Left hindlimb (tissue), 1 donor: Measurements from ENCODE around the gene MRTO4.
"Not testable (repeated sequence)": the region's sequence is repeated elsewhere in the genome, so short reads cannot be mapped to it uniquely, and the experiment has no call there.

ENCODE experiments used
- DNase-seq: peaks from one replicate; pipeline ENCODE4 v3.0.0-alpha.2; 2018

MRTO4 gene

DNA sequence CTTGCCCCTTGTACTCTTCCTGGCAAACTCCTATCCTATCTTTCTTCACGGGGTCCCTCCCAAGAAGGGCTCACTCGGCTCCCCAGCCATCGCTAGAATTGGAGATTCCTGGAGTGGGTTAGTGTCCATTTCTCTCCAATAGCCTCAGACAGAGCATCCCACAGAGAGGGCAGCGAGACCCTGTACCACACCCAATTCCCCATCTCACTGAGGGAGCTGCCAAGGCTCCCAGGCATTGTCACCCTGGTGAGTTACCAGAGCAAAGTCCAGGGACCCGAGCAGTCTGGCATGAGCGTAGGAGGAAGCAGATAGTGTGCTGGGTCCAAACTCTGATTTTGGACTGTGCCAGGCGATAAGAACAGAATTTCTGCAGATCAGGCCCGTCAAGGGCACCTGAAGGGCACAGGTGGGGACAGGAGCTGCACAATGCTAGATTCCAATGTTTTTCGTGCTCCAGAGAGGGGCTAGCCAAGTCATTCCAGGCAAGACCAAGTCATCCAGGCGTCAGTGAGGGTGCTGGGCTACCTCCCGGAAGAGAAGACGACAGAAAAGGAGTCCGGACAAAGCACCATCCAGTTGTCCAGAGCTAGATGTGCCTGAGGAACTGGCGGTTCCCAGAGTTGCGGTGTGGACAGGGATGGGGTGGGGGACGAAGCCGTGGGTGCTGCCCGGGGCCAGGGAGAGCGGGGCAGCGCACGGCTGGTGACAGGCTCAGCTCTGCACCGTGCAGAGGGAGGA lies 21.7 kb downstream of the MRTO4 start:
- no peak for DNase-seq

DNA sequence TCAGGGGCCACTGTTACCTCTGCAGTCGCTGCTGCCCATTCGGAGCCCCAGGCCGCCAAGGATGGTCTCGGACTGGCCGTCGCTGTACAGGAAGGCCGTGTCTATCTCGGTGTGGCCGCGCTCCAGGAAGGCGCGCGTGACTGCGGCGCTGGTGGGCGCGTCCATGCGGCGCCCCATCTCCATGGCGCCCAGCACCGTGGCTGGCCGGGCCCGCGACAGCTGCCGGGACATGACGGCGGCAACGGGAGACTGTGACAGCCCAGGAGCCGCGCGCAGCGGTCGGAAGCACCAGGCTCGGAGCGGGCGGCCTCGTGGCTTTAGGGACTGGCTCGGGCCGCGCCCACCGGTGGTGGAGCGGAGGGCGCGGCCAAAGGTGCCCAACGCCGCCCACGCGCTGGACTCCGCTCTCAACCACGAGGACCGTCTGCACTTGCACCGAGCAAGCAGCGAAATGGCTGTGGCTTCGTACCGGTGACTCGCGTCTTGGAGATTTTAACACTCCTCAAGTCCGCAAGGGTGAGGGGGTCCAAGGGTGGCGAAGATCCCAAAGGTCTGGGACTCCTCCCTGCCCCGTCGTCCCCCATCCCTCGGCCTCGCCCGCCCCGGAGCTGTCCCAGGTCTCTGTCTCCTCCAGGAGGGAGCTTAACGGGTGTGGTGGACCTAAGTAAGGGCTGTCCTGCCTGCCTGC lies 22.4 kb downstream of the MRTO4 start:
- DNase-seq: not testable (repeated sequence)

DNA sequence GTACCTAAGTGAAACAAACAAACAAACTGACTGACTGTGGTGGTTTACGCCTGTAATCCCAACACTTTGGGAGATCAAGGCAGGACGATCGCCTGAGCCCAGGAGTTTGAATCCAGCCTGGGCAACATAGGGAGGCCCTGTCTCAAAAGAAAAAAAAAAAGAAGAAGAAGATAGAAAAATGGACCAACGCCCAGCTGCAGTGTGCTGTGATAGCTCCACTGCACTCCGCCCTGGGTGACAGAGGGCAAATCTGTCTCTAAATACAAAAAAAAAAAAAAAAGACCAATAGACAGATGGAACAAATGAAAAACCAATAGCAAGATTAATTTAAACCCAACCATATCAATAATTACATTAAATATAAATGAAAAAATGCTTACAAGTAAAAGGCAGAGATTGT lies 23.0 kb downstream of the MRTO4 start:
- DNase-seq: no peak

DNA sequence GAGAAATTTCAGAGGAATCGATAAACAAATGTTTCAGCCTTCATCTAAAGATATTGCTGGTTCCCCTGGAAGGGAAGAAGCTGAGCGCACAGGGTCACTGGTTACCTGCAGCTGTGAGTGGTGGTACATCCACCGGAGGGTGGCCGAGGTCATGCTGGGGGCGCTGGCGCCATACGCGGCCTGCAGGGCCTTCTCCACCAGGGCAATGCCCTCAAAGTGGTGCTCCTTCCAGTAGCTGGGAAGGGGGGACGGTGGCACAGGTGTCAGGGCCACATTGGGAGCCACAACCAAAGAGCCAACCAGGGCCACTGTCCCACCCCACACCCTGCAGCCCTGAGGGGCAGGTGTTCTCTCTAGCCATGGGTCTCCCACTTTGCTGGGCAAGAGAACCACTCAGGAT lies 32.3 kb downstream of the MRTO4 start:
- no peak for DNase-seq

DNA sequence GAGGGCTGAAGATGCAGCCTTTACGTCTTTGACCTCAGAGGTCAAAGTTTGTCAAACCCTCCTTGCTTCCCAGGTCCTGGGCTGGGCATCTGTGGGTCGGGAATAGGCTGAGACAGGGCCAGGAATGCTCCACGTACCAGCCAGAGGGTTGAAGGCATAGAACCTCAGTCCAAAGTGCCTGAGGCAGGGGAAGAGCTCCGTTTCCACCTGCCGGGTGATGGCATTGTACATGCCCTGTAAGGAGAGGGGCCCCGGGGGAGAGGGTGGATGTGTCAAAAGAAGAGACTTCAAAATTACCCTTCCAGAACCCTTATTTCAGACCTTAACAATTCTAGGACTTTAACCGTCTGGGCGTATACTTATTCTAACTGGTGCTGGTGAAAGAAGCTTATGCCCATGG lies 33.3 kb downstream of the MRTO4 start:
- no peak for DNase-seq

DNA sequence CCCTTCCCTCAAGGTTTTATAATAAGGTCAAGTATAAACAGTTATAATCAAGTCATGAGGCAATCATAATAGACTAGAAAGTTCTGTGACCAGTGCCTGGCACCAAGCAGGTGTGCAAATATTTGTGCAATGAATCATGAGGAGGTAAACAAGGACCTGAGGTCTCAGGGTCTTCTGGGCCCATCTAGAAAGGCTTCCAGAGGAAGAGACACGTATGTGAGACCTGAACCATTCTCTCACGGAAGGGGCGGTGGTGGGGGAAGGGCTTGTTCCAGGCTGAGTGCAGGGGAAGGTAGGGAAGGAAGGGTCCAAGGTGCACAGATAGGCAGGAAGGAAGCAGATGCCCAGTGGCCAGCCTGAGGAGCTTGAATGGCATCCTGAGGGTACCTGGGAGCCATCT lies 33.8 kb downstream of the MRTO4 start:
- not testable (repeated sequence) for DNase-seq

DNA sequence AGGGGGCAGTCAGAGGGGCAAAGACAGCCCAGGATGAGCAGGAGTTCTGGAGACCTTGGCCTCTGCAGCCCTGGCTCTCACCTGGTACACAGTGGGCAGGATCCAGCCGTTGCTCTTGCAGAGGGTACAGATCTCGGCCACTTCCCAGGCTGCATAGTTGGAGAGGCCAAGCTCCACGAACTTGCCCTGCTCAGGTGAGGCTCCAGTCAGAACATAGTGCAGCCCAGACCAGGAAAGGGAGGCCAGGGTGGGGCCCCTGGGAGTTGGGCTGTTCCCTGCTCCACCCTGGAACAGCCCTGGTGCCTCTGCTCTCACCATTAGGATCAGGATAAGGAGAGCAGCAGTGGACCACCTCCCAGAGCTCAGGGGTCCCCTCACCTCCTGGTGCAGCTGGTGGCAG lies 34.2 kb downstream of the MRTO4 start:
- DNase-seq: not testable (repeated sequence)

DNA sequence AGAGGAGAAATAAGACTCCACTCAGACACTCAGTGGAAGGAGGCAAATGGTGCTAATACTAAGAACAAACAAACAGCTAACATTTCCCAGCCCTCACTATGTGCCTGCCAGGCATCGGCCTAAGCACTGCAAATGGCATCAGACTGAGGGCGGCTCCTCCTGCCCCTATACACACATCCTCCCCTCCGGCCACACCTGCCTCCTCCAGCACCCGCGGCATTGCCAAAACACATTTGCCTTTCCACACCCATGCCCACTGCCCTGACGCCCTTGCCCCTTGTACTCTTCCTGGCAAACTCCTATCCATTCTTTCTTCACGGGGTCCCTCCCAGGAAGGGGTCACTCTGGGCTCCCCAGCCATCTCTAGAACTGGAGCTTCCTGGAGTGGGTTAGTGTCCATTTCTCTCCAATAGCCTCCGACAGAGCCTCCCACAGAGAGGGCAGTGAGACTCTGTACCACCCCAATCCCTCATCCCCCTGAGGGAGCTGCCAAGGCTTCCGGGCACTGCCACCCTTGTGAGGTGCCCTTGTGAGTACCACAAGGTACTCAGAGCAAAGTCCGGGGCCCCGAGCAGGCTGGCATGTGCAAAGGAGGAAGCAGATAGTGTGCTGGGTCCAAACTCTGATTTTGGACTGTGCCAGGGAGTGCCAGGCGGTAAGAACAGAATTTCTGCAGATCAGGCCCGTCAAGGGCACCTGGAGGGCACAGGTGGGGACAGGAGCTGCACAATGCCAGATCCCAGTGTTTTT lies 36.0 kb downstream of the MRTO4 start:
- no peak for DNase-seq

DNA sequence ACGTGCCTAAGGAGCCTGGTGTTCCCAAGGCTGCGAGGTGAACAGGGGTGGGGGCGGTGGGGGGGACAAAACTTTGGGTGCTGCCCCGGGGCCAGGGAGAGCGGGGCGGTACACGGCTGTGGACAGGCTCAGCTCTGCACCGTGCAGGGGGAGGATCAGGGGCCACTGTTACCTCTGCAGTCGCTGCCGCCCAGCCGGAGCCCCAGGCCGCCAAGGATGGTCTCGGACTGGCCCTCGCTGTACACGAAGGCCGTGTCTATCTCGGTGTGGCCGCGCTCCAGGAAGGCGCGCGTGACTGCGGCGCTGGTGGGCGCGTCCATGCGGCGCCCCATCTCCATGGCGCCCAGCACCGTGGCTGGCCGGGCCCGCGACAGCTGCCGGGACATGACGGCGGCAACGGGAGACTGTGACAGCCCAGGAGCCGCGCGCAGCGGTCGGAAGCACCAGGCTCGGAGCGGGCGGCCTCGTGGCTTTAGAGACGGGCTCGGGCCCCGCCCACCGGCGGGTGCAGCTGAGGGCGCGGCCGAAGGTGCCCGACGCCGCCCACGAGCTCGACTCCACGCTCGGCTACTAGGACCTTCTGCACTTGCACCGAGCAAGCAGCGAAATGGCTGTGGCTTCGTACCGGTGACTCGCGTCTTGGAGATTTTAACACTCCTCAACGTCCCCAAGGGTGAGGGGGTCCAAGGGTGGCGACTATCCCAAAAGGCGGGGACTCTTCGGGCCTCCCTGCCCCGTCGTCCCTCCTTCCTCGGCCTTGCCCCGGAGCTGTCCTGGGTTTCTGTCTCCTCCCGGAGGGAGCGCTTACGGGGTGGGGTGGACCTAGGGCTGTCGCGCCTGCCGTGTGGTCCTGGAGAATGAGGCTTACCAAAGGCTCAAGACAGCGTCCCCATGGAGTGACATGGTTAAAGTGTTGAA lies 37.0 kb downstream of the MRTO4 start, which contains the start of gene AKR7A3:
Gene AKR7A3, minus strand, starts transcription at position 447 of the 918 bp plus-strand sequence. Its CDS starts 61 bp downstream, at position 386.
- DNase-seq: not testable (repeated sequence)

DNA sequence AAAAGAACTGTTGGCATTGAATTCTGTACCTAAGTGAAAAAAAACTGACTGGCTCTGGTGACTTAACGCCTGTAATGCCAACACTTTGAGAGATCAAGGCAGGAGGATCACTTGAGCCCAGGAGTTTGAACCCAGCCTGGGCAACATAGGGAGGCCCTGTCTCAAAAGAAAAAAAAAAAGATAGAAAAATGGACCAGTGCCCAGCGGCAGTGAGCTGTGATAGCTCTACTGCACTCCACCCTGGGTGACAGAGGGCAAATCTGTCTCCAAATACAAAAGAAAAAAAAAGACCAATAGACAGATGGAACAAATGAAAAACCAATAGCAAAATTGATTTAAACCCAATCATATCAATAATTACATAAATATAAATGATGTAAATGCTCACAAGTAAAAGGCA lies 37.6 kb downstream of the MRTO4 start:
- DNase-seq: no peak

DNA sequence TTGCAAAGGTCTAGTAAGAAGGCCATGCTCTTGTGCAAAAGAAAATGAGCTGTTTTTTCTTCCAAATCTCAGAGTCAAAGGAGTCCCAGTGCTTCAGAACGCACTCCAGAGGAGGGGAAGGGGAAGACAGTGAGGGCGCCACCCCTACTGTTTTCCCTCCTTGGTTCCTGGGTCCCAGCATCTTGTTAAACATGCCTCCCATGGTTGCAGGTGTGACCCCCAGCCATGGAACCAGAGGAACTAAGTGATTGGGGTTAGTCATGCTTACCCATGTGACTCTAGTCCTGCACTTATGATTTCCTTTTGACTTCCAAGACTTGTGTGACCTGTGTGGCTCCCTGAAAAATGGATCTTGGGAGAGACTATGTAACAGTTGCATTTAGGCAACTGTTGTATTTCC lies 43.0 kb downstream of the MRTO4 start:
- DNase-seq: no peak

DNA sequence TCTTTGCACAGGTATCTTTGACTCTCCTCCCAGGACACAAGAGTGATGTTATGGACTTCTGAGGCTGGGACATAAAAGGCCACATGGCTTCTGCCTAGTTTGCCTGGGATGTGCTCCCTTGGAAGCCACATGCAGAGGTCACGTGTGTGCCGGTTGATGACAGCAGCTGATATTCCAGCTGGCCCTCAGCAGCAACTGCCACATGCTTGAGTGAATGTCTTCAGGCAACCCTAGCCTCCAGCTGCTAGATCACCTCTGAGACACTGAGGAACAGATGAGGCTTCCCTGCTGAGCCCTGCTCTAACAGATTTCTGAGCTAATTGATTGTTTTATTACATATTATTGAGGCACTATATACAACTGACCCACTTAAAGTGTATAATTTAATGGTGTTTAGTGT lies 48.6 kb downstream of the MRTO4 start:
- no peak for DNase-seq

DNA sequence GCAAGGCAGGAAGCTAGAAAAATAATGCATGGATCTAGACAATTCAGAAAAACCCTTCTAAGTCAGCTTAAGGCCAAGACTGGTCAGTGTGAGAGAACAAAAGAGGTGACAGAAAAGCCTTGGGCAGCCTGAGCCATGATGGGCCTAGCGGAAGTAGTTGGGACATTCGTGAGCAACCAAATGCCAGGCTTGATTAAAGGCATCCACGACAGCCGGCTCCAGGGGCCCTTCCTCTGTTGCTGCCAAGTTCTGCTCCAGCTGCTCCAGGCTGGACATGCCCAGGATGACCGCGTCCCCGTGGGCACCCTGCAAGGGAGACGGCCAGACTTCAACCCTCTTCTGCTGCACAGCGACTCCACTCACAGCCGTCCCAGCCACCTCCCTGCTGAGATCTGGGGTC lies 52.5 kb downstream of the MRTO4 start:
- DNase-seq: not testable (repeated sequence)

DNA sequence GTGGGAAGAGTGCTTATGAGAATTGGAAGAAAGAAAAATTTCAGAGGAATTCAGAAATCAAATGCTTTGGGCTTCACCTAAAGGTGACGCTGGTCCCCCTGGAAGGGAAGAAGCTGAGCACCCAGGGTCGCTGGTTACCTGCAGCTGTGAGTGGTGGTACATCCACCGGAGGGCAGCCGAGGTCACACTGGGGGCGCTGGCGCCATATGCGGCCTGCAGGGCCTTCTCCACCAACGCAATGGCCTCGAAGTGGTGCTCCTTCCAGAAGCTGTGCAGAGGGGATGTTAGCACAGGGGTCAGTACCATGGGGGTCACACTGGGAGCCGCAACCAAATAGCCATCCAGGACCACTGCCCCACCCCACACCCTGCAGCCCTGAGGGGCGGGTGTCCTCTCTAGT lies 54.3 kb downstream of the MRTO4 start:
- DNase-seq: no peak

DNA sequence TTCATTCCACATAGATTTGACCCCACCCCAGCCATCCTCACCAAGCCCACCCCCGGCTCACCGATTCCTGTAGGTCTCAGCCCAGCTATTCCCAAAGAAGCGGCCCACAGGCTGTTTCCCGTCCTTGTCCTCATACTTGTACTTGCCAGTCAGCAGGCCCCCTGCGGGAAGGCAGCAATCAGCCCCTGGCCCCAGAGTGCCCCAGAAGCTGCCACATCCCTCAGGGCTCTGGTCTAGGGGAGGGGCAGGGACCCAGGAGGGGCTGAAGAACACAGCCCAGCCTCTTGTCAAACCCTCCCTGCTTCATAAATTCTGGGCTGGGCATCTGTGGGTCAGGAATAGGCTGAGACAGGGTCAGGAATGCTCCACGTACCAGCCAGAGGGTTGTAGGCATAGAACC lies 55.3 kb downstream of the MRTO4 start:
- DNase-seq: no peak

DNA sequence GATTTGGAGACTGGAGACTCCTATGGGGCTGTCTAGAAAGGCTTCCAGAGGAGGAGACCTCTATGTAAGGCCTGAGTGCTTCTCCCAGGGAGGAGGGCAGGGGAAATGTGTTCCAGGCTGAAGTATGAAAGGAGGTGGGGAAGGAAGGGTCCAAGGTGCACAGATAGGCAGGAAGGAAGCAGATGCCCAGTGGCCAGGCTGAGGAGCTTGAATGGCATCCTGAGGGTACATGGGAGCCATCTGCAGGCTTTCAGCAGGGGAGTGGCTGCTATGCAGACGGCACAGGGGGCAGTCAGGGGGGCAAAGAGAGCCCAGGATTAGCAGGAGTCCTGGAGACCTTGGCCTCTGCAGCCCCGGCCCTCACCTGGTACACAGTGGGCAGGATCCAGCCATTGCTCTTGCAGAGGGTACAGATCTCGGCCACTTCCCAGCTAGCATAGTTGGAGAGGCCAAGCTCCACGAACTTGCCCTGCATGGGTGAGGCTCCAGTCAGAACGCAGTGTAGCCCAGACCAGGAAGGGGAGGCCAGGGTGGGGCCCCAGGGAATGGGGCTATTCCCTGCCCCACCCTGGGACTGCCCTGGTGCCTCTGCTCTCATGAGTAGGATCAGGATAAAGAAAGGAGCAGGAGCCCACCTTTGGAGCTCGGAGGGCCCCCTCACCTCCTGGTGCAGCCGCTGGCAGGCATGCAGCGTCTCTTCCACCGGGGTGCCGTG lies 56.3 kb downstream of the MRTO4 start:
- DNase-seq: no peak

DNA sequence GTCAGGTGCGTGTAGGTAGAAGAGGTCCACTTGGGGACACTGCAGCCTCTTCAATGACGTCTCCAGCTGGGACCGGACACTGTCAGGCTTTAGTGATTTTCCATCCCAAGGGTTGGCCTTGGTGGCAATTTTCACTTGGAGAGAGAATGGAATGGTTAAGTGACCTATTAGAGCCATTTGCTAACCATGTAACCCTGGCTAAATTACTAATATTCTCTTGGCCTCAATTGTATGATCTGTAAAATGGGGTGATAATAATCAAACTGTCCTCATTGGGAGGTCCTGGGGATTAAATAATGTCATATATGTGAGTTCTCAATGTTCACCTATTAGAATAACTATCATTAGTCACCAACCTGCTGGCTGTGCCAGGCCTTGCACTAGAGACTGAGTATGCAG lies 56.9 kb downstream of the MRTO4 start:
- no peak for DNase-seq

DNA sequence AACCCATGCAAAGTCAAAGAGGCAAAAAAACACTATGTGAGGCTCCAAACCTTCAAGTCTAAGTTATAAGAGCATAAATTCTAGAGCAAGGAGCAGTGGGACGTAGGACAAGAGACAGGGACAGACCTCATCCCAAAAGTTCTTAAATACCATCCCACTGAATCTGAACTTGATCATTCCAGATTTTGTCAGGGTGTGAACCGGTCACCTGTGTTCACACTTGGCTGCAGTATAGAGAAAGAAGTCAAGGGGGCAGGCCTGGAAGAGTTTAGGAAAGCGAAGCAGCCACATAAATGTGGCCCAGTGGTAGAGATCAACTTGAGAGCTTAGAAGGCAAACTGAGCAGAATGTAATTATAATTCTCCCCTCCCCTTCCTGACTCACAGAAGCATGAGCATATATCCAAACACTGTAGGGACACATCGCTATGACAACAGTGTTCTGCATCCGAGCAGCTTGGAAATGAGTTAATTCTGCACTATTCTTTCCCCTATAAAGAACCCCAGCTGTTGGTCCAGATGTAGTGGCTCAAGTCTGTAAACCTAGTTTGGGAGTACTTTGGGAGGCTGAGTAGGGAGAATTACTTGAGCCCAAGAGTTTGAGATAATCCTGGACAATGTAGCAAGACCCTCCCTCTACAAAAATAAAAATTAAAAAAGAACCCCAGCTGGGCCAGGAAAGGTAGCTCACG lies 57.7 kb downstream of the MRTO4 start:
- no peak for DNase-seq
